K562 (cell line): ENCODE results near the gene RELL2. TPM values are rescaled to one million over a fixed set of nuclear protein-coding genes. Genes with fewer than 3 reads are reported as not detected.
A peak's percentile ranks its signal among the peaks of the same experiment; 100 is the strongest.

Experiments used
- BCL6 ChIP-seq: fragments of 250-450 bp; sonication (Bioruptor Pico); IDR thresholded peaks from 2 replicates; pipeline ENCODE4 v1.4.0; 2020
- CC2D1A ChIP-seq: fragments of 450-650 bp; IDR thresholded peaks from 2 replicates; pipeline ENCODE4 v1.6.1; 2017; ENCODE audit warnings: mild to moderate bottlenecking
- CREBBP ChIP-seq: IDR thresholded peaks from one replicate; pipeline ENCODE4 v1.6.1; 2012; ENCODE audit warnings: low read depth, mild to moderate bottlenecking, control low read depth, inconsistent platforms, low read length
- CTCF ChIP-seq, 3 experiments: IDR thresholded peaks in 2 of 3; conservative IDR thresholded peaks in 1 of 3; 2 replicates each; pipeline ENCODE4 v1.5.1; 2011 to 2012; ENCODE audit warnings: low read length in 3 of 3, mild to moderate bottlenecking in 3 of 3, control low read depth in 2 of 3, improper control_type of control experiment in 1 of 3, inconsistent platforms in 1 of 3, low read depth in 1 of 3, mixed read lengths in 1 of 3, moderate library complexity in 1 of 3; ENCODE audit not compliant: insufficient read depth in 2 of 3
- HDAC8 ChIP-seq: fragments of 450-650 bp; IDR thresholded peaks from 2 replicates; pipeline ENCODE4 v1.6.1; 2016; ENCODE audit warnings: mild to moderate bottlenecking, missing genetic modification characterization, moderate library complexity, missing compliant biosample characterization
- HMG20A ChIP-seq: fragments of 450-650 bp; formaldehyde crosslinking; conservative IDR thresholded peaks from 2 replicates; pipeline ENCODE4 v1.4.0; 2020; ENCODE audit warnings: mild to moderate bottlenecking, mixed read lengths
- HSF4 ChIP-seq: fragments of 250-450 bp; sonication (Bioruptor Pico); IDR thresholded peaks from 2 replicates; pipeline ENCODE4 v2.1.2; 2022; ENCODE audit warnings: mild to moderate bottlenecking, moderate library complexity, borderline replicate concordance
- KAT7 ChIP-seq: sonication (generic); formaldehyde crosslinking; IDR thresholded peaks from 2 replicates; pipeline ENCODE4 v1.8.0; 2022; ENCODE audit warnings: missing genetic modification reagents, mild to moderate bottlenecking, borderline replicate concordance
- KLF13 ChIP-seq: fragments of 450-650 bp; IDR thresholded peaks from 2 replicates; pipeline ENCODE4 v1.6.1; 2016; ENCODE audit warnings: missing genetic modification characterization, low read depth, mild to moderate bottlenecking, missing compliant biosample characterization, moderate library complexity, borderline replicate concordance
- LARP7 ChIP-seq: fragments of 450-650 bp; IDR thresholded peaks from 2 replicates; pipeline ENCODE4 v1.6.1; 2016
- MAX ChIP-seq: sonication (generic); formaldehyde crosslinking; IDR thresholded peaks from 2 replicates; pipeline ENCODE4 v1.9.0; 2022; ENCODE audit warnings: mild to moderate bottlenecking, missing genetic modification reagents
- NR1H2 ChIP-seq: sonication (generic); formaldehyde crosslinking; IDR thresholded peaks from 2 replicates; pipeline ENCODE4 v1.4.0; 2020; ENCODE audit warnings: mild to moderate bottlenecking, missing genetic modification reagents
- NUFIP1 ChIP-seq: fragments of 450-650 bp; IDR thresholded peaks from 2 replicates; pipeline ENCODE4 v1.6.1; 2018; ENCODE audit not compliant: partially characterized antibody
- POLR2AphosphoS5 ChIP-seq: IDR thresholded peaks from 2 replicates; pipeline ENCODE4 v1.6.1; 2011; ENCODE audit warnings: mild to moderate bottlenecking, low read depth, low read length, moderate library complexity; ENCODE audit not compliant: control insufficient read depth, insufficient read depth
- SRSF7 ChIP-seq: fragments of 200-400 bp; formaldehyde crosslinking; optimal IDR thresholded peaks from 2 replicates; pipeline ENCODE3; 2017; ENCODE audit warnings: mild to moderate bottlenecking, low read depth, low read length
- TBL1XR1 ChIP-seq, 2 experiments: IDR thresholded peaks; 2 replicates each; pipeline ENCODE4 v1.6.1; 2012; ENCODE audit warnings: improper control_type of control experiment in 2 of 2, low read length in 2 of 2, mild to moderate bottlenecking in 1 of 2
- WHSC1 ChIP-seq: IDR thresholded peaks from one replicate; pipeline ENCODE4 v1.6.1; 2012; ENCODE audit warnings: low read length, control low read depth, inconsistent platforms
- XRCC4 ChIP-seq: IDR thresholded peaks from one replicate; pipeline ENCODE4 v1.6.1; 2011; ENCODE audit not compliant: insufficient read depth, insufficient read length; ENCODE audit errors: extremely low read depth
- ZC3H8 ChIP-seq: fragments of 450-650 bp; IDR thresholded peaks from 2 replicates; pipeline ENCODE4 v1.6.1; 2017
- ZFP1 ChIP-seq: fragments of 450-650 bp; formaldehyde crosslinking; IDR thresholded peaks from 2 replicates; pipeline ENCODE4 v1.4.0; 2020; ENCODE audit warnings: mild to moderate bottlenecking, mixed read lengths
- ZNF239 ChIP-seq: fragments of 250-450 bp; sonication (Bioruptor Pico); IDR thresholded peaks from 2 replicates; pipeline ENCODE4 v1.4.0; 2020; ENCODE audit warnings: mild to moderate bottlenecking
- ZNF589 ChIP-seq: fragments of 200-800 bp; sonication (Bioruptor generic); IDR thresholded peaks from 2 replicates; pipeline ENCODE4 v1.6.1; 2016; ENCODE audit warnings: low read depth, missing genetic modification characterization, missing compliant biosample characterization
- ZZZ3 ChIP-seq: fragments of 450-650 bp; IDR thresholded peaks from 2 replicates; pipeline ENCODE4 v1.6.1; 2016; ENCODE audit warnings: antibody characterized with exemption, mild to moderate bottlenecking, moderate library complexity
- polyA plus RNA-seq, 8 experiments: library from polyadenylated mRNA; depleted of rRNA in 4 of 8; stranded (reverse) in 5 of 8; unstranded in 3 of 8; fragments of >200 nt; fragmentation: Nextera tagmentation in 2 of 8; fragmentation: Illumina TruSeq in 1 of 8; extraction: Ambion mirVana in 2 of 8; extraction: Trizol in 1 of 8; gene quantifications; 2 replicates each; pipeline versions ENCODE4 v1.2.1 to v1.2.3, GENCODE V29; 2011 to 2014; ENCODE audit warnings: inconsistent platforms in 1 of 8, missing spikeins in 1 of 8
- total RNA-seq, 7 experiments: library from RNA; depleted of rRNA in 6 of 7; stranded (reverse); fragments of >200 nt in 6 of 7; fragmentation: Illumina TruSeq in 2 of 7; extraction: Trizol in 2 of 7; gene quantifications; 2 replicates each; pipeline versions ENCODE4 v1.2.1 to v1.2.3, GENCODE V29; 2011 to 2021; ENCODE audit warnings: low replicate concordance in 1 of 7
- TF ChIP-seq, protein P1 (sequence below): IDR thresholded peaks from 2 replicates; pipeline ENCODE4 v1.6.1; 2011; ENCODE audit not compliant: insufficient read length; ENCODE audit errors: extremely low read depth
- TF ChIP-seq, protein P2 (sequence below): IDR thresholded peaks from 3 replicates; pipeline ENCODE4 v1.6.1; 2011; ENCODE audit warnings: borderline replicate concordance, mild to moderate bottlenecking, moderate library complexity; ENCODE audit not compliant: insufficient read length; ENCODE audit errors: extremely low read depth

RELL2 gene
- total and polyA plus RNA-seq, 9 of the 15 experiments (the other 6 are each of a cell fraction or from before 2014, with no cell fraction given): 0.06 to 36.0 (median 14.3) TPM

- TF ChIP-seq CC2D1A: no peak
- no peak for TF ChIP-seq KAT7 (CRISPR knock-in tag)
- no peak for TF ChIP-seq HSF4
- no peak for TF ChIP-seq CREBBP
- no peak for TF ChIP-seq ZNF589 (CRISPR knock-in tag)
- TF ChIP-seq CTCF (IDR thresholded peaks at IDR 0.05 in 2 of 3, conservative IDR thresholded peaks at IDR 0.05 in 1 of 3; ENCODE audit: insufficient read depth in 2 of 3, low read depth in 1 of 3, low read length in 3 of 3): no peak
- TF ChIP-seq ZZZ3: no peak
- no peak for TF ChIP-seq LARP7
- no peak for TF ChIP-seq MAX (CRISPR knock-in tag)
- TF ChIP-seq KLF13 (tag): no peak
- no peak for TF ChIP-seq HMG20A (CRISPR knock-in tag)
- no peak for TF ChIP-seq TBL1XR1 (IDR thresholded peaks at IDR 0.05; ENCODE audit: low read length in 2 of 2)
- peak; percentile 63; the same call in 1 of the 2 replicates for TF ChIP-seq POLR2AphosphoS5
- TF ChIP-seq ZC3H8: no peak
- TF ChIP-seq BCL6 (CRISPR knock-in tag): no peak
- no peak for TF ChIP-seq ZNF239 (CRISPR knock-in tag)
- TF ChIP-seq XRCC4: no peak
- no peak for TF ChIP-seq NR1H2 (CRISPR knock-in tag)
- no peak for TF ChIP-seq NUFIP1
- TF ChIP-seq ZFP1 (CRISPR knock-in tag): no peak
- no peak for TF ChIP-seq SRSF7
- TF ChIP-seq HDAC8 (tag): no peak
- peak; percentile 70 for TF ChIP-seq WHSC1
- TF ChIP-seq, protein P1, sequence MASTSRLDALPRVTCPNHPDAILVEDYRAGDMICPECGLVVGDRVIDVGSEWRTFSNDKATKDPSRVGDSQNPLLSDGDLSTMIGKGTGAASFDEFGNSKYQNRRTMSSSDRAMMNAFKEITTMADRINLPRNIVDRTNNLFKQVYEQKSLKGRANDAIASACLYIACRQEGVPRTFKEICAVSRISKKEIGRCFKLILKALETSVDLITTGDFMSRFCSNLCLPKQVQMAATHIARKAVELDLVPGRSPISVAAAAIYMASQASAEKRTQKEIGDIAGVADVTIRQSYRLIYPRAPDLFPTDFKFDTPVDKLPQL: no peak
- TF ChIP-seq, protein P2, sequence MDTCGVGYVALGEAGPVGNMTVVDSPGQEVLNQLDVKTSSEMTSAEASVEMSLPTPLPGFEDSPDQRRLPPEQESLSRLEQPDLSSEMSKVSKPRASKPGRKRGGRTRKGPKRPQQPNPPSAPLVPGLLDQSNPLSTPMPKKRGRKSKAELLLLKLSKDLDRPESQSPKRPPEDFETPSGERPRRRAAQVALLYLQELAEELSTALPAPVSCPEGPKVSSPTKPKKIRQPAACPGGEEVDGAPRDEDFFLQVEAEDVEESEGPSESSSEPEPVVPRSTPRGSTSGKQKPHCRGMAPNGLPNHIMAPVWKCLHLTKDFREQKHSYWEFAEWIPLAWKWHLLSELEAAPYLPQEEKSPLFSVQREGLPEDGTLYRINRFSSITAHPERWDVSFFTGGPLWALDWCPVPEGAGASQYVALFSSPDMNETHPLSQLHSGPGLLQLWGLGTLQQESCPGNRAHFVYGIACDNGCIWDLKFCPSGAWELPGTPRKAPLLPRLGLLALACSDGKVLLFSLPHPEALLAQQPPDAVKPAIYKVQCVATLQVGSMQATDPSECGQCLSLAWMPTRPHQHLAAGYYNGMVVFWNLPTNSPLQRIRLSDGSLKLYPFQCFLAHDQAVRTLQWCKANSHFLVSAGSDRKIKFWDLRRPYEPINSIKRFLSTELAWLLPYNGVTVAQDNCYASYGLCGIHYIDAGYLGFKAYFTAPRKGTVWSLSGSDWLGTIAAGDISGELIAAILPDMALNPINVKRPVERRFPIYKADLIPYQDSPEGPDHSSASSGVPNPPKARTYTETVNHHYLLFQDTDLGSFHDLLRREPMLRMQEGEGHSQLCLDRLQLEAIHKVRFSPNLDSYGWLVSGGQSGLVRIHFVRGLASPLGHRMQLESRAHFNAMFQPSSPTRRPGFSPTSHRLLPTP: no peak
These were observed 32.7 kb upstream of the RELL2 start (continued) for GRCh38 chr5:141603923-141604717.
